CD4-positive, alpha-beta T cell treated with Interleukin-1 beta for 1 hour (primary cell): ENCODE results near the gene CD84.
"Not testable (repeated sequence)": the region's sequence is repeated elsewhere in the genome, so short reads cannot be mapped to it uniquely, and the experiment has no call there.

ENCODE experiments used
- DNase-seq, 2 donors: peaks; one replicate each; pipeline ENCODE4 v3.0.0-alpha.2; 2020 to 2022

The CD84 gene

GRCh38 chr1:160567858-160568682 is 11.2 kb downstream of the CD84 start:
- DNase-seq = peak; percentile 65 to 72

DNA sequence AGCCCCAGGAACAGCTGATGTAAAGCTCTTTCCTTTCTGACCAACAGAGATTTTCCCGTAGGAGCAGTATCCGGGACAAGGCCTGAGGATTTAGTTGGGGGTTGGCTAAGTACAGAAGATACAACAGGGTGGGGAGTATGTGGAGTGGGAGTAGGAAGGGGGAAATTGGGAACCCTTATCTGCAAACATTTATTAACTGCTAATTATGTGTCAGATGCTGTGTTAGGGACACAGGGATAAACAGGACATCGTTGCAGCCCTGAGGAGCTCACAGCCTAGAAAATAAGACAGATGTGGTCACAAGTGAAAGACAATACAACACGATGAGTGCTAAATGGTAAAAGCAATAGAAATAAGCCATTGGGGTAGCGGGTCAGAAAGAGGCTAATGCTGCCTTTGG is 12.0 kb downstream of the CD84 start:
- DNase-seq = no peak

GRCh38 chr1:160565564-160565963 is 13.7 kb downstream of the CD84 start:
- no peak for DNase-seq

- not testable (repeated sequence) for DNase-seq
These were observed 16.1 kb downstream of the CD84 start for GRCh38 chr1:160563230-160563629.

GRCh38 chr1:160562745-160563144 is 16.6 kb downstream of the CD84 start:
- not testable (repeated sequence) for DNase-seq

DNA sequence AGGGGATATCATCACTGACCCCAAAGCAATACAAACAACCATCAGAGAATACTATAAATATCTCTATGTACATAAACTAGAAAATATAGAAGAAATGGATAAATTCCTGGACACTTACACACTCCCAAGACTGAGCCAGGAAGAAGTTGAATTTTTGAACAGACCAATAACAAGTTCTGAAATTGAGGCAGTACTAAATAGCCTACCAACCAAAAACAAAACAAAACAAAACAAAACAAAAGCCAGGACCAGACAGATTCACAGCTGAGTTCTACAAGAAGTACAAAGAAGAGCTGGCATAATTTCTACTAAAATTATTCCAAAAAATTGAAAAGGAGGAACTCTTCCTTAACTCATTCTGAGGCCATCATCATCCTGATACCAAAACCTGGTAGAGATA is 18.5 kb downstream of the CD84 start:
- DNase-seq = no peak

GRCh38 chr1:160560045-160560705 is 19.1 kb downstream of the CD84 start:
- DNase-seq = no peak

DNA sequence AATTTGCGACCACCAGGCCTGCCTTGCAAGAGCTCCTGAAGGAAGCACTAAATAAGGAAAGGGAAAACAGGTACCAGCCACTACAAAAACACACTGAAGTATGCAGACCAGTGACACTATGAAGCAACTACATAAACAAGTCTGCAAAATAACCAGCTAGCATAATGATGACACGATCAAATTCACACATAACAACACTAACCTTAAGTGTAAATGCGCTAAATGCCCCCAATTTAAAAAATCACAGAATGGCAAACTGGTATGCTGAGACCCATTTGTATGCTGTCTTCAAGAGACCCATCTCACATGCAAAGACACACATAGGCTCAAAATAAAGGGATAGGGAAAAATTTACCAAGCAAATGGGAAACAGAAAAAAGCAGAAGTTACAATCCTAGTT is 19.9 kb downstream of the CD84 start:
- DNase-seq = not testable (repeated sequence)

DNA sequence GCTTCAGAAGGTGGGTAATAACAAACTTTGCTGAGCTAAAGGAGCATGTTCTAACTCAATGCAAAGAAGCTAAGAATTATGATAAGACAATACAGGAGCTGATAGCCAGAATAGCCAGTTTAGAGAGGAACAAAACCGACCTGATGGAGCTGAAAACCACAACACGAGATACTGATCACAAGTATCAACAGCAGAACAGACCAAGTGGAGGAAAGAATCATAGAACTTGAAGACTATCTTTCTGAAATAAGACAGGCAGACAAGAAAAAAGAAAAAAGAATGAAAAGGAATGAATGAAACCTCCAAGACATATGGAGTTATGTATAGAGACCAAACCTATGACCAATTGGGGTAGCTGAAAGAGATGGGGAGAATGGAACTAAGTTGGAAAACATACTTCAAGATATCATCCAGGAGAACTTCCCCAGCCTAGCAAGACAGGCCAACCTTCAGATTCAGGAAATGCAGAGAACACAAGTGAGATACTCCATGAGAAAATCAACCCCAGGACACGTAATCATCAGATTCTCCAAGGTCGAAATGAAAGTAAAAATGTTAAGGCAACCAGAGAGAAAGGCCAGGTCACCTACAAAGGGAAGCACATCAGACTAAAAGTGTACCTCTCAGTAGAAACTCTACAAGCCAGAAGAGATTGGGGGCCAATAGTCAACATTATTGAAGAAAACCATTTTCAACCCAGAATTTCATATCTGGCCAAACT is 20.5 kb downstream of the CD84 start:
- DNase-seq = no peak

DNA sequence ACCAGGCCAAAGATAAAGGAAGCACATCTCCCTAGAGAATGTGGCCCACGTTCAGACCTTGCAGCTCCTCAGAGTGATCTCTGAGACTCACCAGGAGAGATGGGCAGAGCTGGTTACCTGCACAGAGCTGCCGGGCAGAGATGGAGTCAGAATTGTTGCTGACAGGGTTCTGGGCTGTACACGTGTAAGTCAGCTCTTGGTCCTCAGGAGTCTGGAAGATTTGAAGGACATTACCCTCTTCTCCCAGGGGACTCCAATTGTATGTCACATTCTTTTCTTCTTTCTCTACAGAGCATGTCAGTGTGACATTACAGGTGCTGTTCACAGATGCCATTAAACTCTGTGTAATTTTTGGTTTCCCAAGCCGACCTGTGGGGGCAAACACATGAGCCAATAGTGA is 25.5 kb downstream of the CD84 start:
- DNase-seq = no peak

GRCh38 chr1:160552425-160552824 is 26.9 kb downstream of the CD84 start:
- no peak for DNase-seq

DNA sequence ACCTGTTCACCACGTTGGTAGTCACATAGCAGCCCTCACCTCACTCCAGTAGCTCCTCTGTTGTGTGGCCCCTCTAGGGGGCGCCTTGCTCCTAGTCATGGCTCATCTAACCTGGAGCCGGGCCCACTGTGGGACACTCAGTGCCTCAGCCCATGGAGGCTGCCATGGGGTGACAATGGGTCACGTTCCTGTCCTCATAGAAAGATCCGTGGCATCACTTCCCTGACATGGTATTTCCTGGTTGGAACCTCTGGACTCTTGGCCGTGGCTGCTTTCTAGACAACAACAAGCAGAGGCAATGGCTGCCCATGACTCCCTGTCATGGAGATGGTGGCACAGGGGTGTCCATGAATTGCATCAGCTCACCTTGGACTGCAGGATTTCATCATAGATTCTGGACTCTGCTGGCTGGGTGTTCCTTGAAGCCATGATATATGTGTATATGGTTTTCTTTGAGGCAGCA is 28.7 kb downstream of the CD84 start:
- DNase-seq = peak; percentile 54 to 62

GRCh38 chr1:160549665-160550006 is 29.7 kb downstream of the CD84 start:
- no peak for DNase-seq

DNA sequence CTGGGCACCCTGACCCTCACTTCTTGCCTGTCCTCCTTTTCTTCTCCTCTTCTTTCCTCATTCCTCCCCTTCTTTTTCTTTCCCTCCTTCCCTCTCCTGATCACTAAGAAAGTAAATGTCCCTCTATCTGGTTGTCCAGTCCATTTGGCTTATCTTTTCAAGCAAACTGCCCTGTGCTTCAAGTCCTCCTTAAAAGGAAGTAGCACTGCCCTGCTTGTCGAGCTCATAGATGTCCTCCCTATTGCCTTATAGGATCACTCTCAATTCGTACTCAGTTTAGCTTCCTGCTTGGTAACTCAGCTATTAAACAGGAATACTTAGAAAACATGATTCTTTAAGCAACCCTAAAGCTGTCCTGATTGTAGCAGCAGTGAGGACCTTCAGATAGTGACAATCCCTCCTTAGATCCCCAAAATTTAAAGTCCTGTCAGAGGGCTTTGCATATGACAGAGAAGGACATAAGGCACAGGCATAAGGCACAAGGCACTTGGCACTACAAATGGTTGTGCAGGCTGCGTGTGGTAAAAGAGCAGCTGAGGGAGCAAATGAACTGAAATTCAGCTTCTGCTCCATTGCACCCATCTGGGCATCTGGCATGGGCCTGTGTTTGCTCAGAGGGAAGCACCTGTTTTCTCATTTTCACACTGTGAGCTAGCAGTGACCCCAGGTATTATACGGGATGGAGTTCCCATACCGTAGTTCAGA is 30.2 kb downstream of the CD84 start:
- peak in 1 of 2 donors; percentile 34 for DNase-seq

GRCh38 chr1:160548183-160548582 is 31.1 kb downstream of the CD84 start:
- no peak for DNase-seq

DNA sequence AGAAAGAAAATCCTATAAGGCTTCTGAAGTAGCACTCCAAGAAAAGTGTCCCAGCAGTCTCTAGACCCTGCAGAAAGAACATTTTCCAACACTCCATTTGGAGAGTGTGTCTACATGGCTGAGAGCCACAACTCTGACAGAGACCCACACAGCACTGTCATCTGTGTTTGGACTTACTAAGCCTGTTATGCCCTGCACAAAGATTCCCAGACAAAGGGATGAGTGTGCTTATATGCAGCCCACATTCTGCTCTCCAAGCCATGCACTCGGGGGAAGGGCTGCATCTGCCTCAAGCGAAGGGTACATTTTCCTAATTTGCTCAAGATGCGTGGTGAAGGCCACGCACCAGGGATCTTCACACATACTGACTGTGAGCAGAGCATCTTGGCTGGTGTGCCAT is 31.9 kb downstream of the CD84 start:
- no peak for DNase-seq

- DNase-seq = peak in 1 of 2 donors; percentile 46
These were observed 32.4 kb downstream of the CD84 start for GRCh38 chr1:160546942-160547341.

DNA sequence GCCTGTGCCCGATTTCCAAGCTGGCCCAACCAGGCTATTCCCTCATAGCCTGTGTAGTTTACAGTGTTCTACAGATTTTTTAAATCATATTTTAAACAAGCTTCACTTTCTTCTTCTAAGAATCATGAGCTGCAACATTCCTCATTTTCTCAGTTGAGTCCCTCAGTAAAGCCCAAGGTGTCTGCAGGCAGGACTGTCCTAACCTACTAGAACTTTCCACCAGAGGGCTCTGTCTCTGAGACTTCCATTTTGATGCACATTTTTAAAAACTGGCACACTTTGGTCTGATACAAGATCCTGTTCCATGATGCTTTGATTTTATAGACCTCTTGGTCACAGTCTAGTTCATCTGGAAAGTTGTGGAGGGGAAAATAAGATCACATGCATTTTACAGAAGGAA is 34.6 kb downstream of the CD84 start:
- DNase-seq = peak; percentile 27 to 61

DNA sequence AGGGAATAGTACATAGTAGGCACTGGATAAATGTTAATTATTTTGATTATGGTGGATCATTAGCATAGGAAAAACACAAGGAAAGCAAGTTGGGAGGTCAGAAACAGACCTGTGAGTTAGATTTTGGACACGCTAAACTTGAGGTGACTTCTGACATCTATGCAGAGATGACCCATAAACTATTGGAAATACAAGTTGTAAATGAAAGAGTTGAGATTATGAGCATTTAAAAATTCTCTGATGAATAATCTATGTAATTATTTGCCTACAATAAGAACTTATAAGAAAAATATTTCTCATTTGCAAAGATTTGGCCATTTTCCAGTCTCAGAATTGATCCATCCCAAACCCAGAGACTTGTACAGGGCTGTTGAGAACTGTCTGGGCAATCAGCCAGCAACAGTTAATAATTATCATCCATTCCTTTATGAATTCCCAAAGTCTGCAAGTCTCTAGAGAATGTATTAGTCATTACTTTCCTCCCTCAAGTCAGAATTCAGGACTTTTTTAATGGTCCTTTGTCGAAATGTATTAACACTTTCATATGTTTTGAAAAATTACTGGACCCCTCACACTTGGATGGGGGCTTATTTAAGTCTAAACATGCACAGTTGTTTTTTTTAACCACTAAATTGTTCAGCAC is 36.9 kb downstream of the CD84 start:
- DNase-seq = no peak

DNA sequence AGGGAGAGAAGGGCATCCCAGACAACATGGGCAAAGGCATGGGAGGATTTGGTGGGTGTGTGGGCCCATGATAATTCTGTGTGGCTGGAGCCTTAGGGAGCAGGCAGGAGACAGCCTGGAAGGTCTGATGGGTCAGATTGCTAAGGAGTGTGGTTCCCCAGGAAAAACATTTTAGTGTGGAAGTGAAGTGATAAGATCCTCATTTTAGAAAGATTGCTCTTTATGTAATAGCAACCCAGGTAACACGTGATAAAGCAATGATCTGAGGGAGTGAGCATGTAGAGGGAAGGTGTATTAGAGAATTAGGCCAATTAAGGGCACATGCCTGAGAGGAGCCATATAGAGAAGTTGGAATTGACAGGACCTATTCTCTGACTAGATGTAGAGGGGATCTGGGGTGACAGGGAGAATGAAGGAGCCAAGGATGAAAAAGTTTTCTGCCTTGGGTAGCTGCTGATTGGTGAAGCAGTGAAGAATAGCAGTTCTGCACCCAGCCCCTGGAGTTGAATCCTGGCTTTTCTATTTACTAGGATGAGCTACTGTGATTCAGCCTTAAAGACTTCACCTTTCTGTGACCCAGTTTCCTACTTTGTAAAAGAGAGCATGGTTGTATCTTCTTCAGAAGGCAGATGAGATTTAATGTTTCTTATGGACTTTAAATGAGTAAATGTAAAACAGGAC is 37.5 kb downstream of the CD84 start:
- DNase-seq = no peak

DNA sequence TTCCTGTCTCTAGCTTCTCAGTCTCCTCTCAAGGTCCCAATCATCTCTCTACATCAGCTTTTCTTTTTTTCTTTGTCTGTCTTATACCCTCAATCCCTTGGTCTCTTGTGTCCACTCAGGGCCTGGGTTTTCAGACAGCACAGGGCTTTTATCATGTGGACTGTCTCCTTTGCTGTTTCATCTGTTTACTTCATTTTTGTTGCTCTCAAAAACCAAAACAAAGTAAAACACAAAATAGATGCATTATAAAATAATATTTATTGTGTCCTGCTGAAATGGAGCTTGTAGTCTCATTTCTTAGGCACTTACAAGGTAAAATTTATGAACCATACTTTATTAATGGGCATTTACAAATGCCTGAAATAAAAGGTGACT is 38.5 kb downstream of the CD84 start:
- no peak for DNase-seq
